Fibroblast of villous mesenchyme (primary cell): ENCODE data around the gene MED16. TPM values are rescaled to one million over a fixed set of nuclear protein-coding genes. Genes with fewer than 3 reads are reported as not detected.
"Not testable (repeated sequence)": the region's sequence is repeated elsewhere in the genome, so short reads cannot be mapped to it uniquely, and the experiment has no call there.

Experiments used
- DNase-seq: peaks from one replicate; pipeline ENCODE4 v3.0.0-alpha.2; 2010; ENCODE audit warnings: low read depth
- H3K4me3 ChIP-seq: 2 replicates; pipeline ENCODE4 v1.5.1; 2011; ENCODE audit warnings: low read depth, mild to moderate bottlenecking, low read length
- CTCF ChIP-seq: IDR thresholded peaks from 2 replicates; pipeline ENCODE4 v1.5.1; 2012; ENCODE audit warnings: low read depth, mild to moderate bottlenecking, low read length; ENCODE audit not compliant: insufficient read depth
- small RNA-seq: library from RNA; depleted of rRNA; stranded (forward); fragments of <200 nt; gene quantifications from one replicate; pipeline ENCODE3, GENCODE V24; 2012
- total RNA-seq: library from RNA; depleted of rRNA; stranded (reverse); fragments of >200 nt; gene quantifications from 2 replicates; pipeline ENCODE4 v1.2.3, GENCODE V29; 2012

The MED16 gene
- total RNA-seq, 1 donor: 26.8 TPM

GRCh38 chr19:821825-822503, 71.0 kb downstream of the MED16 start, which contains the start of gene PLPPR3:
PLPPR3 (minus strand) TSS chr19:821955; CDS start chr19:821559, 396 bp downstream.
- H3K4me3 ChIP-seq: peak within 1 kb of the TSS; percentile 51
- TF ChIP-seq CTCF: no peak
- no peak for DNase-seq

- TF ChIP-seq CTCF: no peak
These were observed 71.7 kb downstream of the MED16 start for GRCh38 chr19:821231-821824.

GRCh38 chr19:820212-820611, 72.8 kb downstream of the MED16 start:
- not testable (repeated sequence) for H3K4me3 ChIP-seq, DNase-seq

More at GRCh38 chr19:821231-821824, 71.7 kb downstream of the MED16 start:
- peak overlapping the region; percentile 51 for H3K4me3 ChIP-seq
- no peak for DNase-seq

Small RNA genes lying within 50 kb of the gene (small RNA-seq; reads per million reads assigned to genes)
- 5.8 reads per million, percentile 84 among the genes with 10 or more reads in this experiment for gene RNU6-9

Other genes starting within 250 kb of the MED16 start
- 30.7 and 50.3 TPM in 2 replicates for gene RNF126, start 230.0 kb downstream of the MED16 start, total RNA-seq
- 49.2 and 83.1 TPM in 2 replicates for gene FSTL3, start 216.8 kb downstream of the MED16 start, total RNA-seq
- gene PRSS57, start 197.7 kb downstream of the MED16 start, total RNA-seq: not detected in 2 replicates
- 0.32 and 1.7 TPM in 2 replicates for gene PALM, start 184.3 kb downstream of the MED16 start, total RNA-seq
- gene MISP, start 142.1 kb downstream of the MED16 start, total RNA-seq: under 0.01 and 0.43 TPM in 2 replicates
- 117 and 129 TPM in 2 replicates for gene PTBP1, start 95.7 kb downstream of the MED16 start, total RNA-seq
- gene PLPPR3, start 71.2 kb downstream of the MED16 start, total RNA-seq: under 0.01 and 0.86 TPM in 2 replicates
- gene AZU1, start 65.3 kb downstream of the MED16 start, total RNA-seq: not detected in 2 replicates
- not detected in 2 replicates for gene PRTN3, start 52.2 kb downstream of the MED16 start, total RNA-seq
- gene ELANE, start 40.9 kb downstream of the MED16 start, total RNA-seq: not detected in 2 replicates
- 3.9 TPM in 2 replicates for gene CFD, start 33.5 kb downstream of the MED16 start, total RNA-seq
- not detected in 2 replicates for gene RNU6-9, start 297 bp upstream of the MED16 start, total RNA-seq
- gene R3HDM4, start 20.0 kb upstream of the MED16 start, total RNA-seq: 26.3 and 31.6 TPM in 2 replicates
- gene KISS1R, start 24.1 kb upstream of the MED16 start, total RNA-seq: not detected in 2 replicates
- gene ARID3A, start 32.8 kb upstream of the MED16 start, total RNA-seq: 39.3 and 45.8 TPM in 2 replicates
- gene WDR18, start 91.2 kb upstream of the MED16 start, total RNA-seq: 49.7 and 77.3 TPM in 2 replicates
- gene GRIN3B, start 107.2 kb upstream of the MED16 start, total RNA-seq: under 0.01 TPM in 2 replicates
- gene TMEM259, start 127.9 kb upstream of the MED16 start, total RNA-seq: 79.2 and 84.6 TPM in 2 replicates
- not detected in 2 replicates for gene RNU6-2, start 128.3 kb upstream of the MED16 start, total RNA-seq
- gene CNN2, start 133.4 kb upstream of the MED16 start, total RNA-seq: 508 and 544 TPM in 2 replicates
- gene ABCA7, start 146.9 kb upstream of the MED16 start, total RNA-seq: 11.2 and 13.9 TPM in 2 replicates
- 0.43 and 0.97 TPM in 2 replicates for gene ARHGAP45, start 174.0 kb upstream of the MED16 start, total RNA-seq
- gene POLR2E, start 202.2 kb upstream of the MED16 start, total RNA-seq: 69.5 and 71.2 TPM in 2 replicates
- 254 and 337 TPM in 2 replicates for gene GPX4, start 210.8 kb upstream of the MED16 start, total RNA-seq